HL-60 (cell line): ENCODE data around the gene TANC1.

Experiments
- DNase-seq, 2 experiments: peaks; one replicate each; pipeline ENCODE4 v3.0.0-alpha.2; 2010 to 2020; ENCODE audit warnings: low read depth in 1 of 2, low spot score in 1 of 2
- H3K27ac ChIP-seq: fragments of 250-450 bp; sonication (Bioruptor Pico); replicated peaks from 2 replicates; pipeline ENCODE4 v1.5.1; 2020; ENCODE audit warnings: mild to moderate bottlenecking, moderate library complexity
- H3K27me3 ChIP-seq: fragments of 250-450 bp; sonication (Bioruptor Pico); 2 replicates; pipeline ENCODE4 v1.5.1; 2021; ENCODE audit warnings: mild to moderate bottlenecking, moderate library complexity; ENCODE audit not compliant: insufficient read depth, poor library complexity, severe bottlenecking
- H3K4me3 ChIP-seq: replicated peaks from 2 replicates; pipeline ENCODE4 v1.5.1; 2011; ENCODE audit warnings: mild to moderate bottlenecking, control low read depth, low read length; ENCODE audit not compliant: insufficient read depth
- CTCF ChIP-seq: IDR thresholded peaks from one replicate; pipeline ENCODE4 v1.5.1; 2011; ENCODE audit warnings: low read length, control low read depth, inconsistent platforms; ENCODE audit not compliant: insufficient read depth
- GABPA ChIP-seq: IDR thresholded peaks from 2 replicates; pipeline ENCODE4 v1.6.1; 2012; ENCODE audit warnings: low read depth
- POLR2AphosphoS5 ChIP-seq: IDR thresholded peaks from 2 replicates; pipeline ENCODE4 v1.6.1; 2012; ENCODE audit warnings: low read depth
- REST ChIP-seq: IDR thresholded peaks from 2 replicates; pipeline ENCODE4 v1.6.1; 2012; ENCODE audit warnings: low read depth; ENCODE audit not compliant: insufficient replicate concordance
- SPI1 ChIP-seq: IDR thresholded peaks from 2 replicates; pipeline ENCODE4 v1.6.1; 2012; ENCODE audit warnings: low read depth, mild to moderate bottlenecking, borderline replicate concordance

The TANC1 gene

GRCh38 chr2:158936978-158937377, 31.5 kb upstream of the TANC1 start:
- Histone ChIP-seq H3K27ac (no peak overlapping the region), H3K27me3 (no peaks in the 10 kb centered on the region), H3K4me3 (no peak overlapping the region)
- DNase-seq = no peak
- no peak for TF ChIP-seq GABPA
- no peak for TF ChIP-seq CTCF
- TF ChIP-seq REST = no peak
- TF ChIP-seq SPI1 = no peak
- no peak for TF ChIP-seq POLR2AphosphoS5

GRCh38 chr2:158940356-158940755, 28.1 kb upstream of the TANC1 start:
- TF ChIP-seq POLR2AphosphoS5 (no peak), SPI1 (no peak), CTCF (no peak), GABPA (no peak), REST (no peak)
- no peaks in the 10 kb centered on the region for H3K27me3 ChIP-seq
- no peak for DNase-seq
- no peak overlapping the region for H3K27ac ChIP-seq
- no peak overlapping the region for H3K4me3 ChIP-seq

GRCh38 chr2:158943973-158944372, 24.5 kb upstream of the TANC1 start:
- TF ChIP-seq SPI1 = no peak
- no peak for TF ChIP-seq GABPA
- no peak for TF ChIP-seq CTCF
- TF ChIP-seq POLR2AphosphoS5 = no peak
- no peak for TF ChIP-seq REST
- DNase-seq = no peak
- Histone ChIP-seq H3K27ac (no peak overlapping the region), H3K27me3 (no peaks in the 10 kb centered on the region), H3K4me3 (no peak overlapping the region)
